Heart left ventricle (tissue), 13 donors: ENCODE measurements around the gene LYSET.
"Not testable (repeated sequence)": the region's sequence is repeated elsewhere in the genome, so short reads cannot be mapped to it uniquely, and the experiment has no call there.

Experiments
- POLR2A ChIP-seq, 2 donors: fragments of 450-650 bp; IDR thresholded peaks; one replicate each; pipeline ENCODE4 v1.6.1; 2017; ENCODE audit warnings: antibody characterized with exemption in 2 of 2, mild to moderate bottlenecking in 2 of 2, moderate library complexity in 2 of 2
- TF ChIP-seq, protein P1 (sequence below), 12 donors: fragments of 200-600 bp; sonication (generic) in 4 of 12; IDR thresholded peaks; one replicate each; pipeline versions ENCODE4 v1.5.0 to v1.8.0; 2018 to 2022; ENCODE audit warnings: antibody characterized with exemption in 12 of 12, mild to moderate bottlenecking in 5 of 12
- donor health status: ischemic (EF 13 %, LVEDD 7.1; RV severe dilation, severe dysfunction).
- donor health status: DM: no; HTN: yes; CAD: no.
- donor health status: DM: no; HTN: no; CAD: no.
- donor health status: ischemic (EF 25% LVEDD 6.9; RV normal size, moderate dysfunction).
- donor health status: ischemic (EF 25% LVEDD 5.7; RV mildly dilated, moderate dysfunction).
- donor health status: ischemic (EF 35%, LVEDD 5.7; RV mildly dilated, moderate dysfunction).
- donor health status: nonischemic (EF 11% LVEDD 7.7; RV severe dilation, severe dysfunction).
- donor health status: DM: yes; HTN: yes; CAD: no.
- donor health status: PGD.
- donor health status: ischemic (EF 29% LVEDD 5.4; RV normal size, mild dysfunction).
- donor health status: nonischemic (EF 23%, LVEDD 6.1; RV moderate dilation, normal function).

DNA sequence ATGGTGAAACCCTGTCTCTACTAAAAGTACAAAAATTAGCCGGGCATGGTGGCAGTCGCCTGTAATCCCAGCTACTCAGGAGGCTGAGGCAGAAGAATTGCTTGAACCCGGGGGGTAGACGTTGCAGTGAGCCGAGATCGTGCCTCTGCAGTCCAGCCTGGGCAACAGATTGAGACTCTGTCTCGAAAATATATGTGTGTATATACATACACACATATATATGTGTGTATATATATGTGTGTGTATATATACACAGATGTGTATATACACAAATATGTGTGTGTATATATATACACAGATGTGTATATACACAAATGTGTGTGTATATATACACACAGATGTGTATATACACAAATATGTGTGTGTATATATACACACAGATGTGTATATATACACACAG lies 26.8 kb upstream of the LYSET start:
- TF ChIP-seq, protein P1, sequence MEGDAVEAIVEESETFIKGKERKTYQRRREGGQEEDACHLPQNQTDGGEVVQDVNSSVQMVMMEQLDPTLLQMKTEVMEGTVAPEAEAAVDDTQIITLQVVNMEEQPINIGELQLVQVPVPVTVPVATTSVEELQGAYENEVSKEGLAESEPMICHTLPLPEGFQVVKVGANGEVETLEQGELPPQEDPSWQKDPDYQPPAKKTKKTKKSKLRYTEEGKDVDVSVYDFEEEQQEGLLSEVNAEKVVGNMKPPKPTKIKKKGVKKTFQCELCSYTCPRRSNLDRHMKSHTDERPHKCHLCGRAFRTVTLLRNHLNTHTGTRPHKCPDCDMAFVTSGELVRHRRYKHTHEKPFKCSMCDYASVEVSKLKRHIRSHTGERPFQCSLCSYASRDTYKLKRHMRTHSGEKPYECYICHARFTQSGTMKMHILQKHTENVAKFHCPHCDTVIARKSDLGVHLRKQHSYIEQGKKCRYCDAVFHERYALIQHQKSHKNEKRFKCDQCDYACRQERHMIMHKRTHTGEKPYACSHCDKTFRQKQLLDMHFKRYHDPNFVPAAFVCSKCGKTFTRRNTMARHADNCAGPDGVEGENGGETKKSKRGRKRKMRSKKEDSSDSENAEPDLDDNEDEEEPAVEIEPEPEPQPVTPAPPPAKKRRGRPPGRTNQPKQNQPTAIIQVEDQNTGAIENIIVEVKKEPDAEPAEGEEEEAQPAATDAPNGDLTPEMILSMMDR (IDR thresholded peaks at IDR 0.05) = not testable (repeated sequence)
- TF ChIP-seq POLR2A (IDR thresholded peaks at IDR 0.05) = not testable (repeated sequence)
